ENCODE data around the gene PRDM15.

PRDM15 gene

DNA sequence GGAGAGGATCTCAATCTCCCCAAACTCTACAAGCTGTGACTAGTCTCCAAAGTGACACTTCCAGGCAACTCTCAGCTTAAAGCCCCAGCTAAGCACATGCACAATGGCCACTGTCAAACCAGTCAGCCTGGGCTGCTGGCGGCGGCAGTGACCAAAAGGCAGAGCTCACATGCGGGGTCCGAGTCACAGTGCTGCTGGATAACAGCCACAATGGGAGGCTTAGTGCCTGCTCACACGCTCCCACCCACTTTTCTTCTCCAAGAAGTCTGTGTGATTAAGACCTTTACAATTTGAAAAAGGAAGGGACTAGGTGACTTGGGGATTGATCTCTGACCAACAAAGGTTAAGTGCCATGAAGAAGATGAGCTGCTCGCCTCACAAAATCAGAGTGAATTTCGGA is 129.1 kb downstream of the PRDM15 start:
- no peak for DNase-seq (ENCODE audit: low read depth in 2 of 2, low spot score in 1 of 2)

DNA sequence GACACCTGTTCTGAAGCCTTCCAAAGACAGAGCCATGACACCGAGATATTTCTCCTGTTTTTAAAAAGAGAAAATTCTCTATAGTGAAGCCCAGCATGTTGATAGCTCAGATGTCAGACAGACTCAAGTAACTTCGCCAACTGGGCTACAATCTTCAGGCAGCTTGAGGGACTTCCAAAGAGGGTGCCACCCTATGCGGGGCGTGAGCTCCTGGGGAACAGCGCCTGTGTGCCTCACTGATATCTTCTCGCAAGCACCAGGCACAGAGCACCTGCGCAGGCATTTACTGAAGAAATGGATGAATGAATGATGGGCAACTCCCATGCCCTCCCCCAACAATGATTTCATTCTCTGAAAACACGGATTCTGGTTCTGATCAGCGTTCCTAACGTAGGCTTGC is 129.9 kb downstream of the PRDM15 start:
- no peak for DNase-seq (ENCODE audit: low read depth in 2 of 2, low spot score in 1 of 2)

Data from stimulated activated CD8-positive, alpha-beta memory T cell treated with anti-CD3 and anti-CD28 coated beads, Interleukin-4, amount 100 ng/mL, for 4 hours (primary cell).